ENCODE data around the gene PPP1CA.

DNA sequence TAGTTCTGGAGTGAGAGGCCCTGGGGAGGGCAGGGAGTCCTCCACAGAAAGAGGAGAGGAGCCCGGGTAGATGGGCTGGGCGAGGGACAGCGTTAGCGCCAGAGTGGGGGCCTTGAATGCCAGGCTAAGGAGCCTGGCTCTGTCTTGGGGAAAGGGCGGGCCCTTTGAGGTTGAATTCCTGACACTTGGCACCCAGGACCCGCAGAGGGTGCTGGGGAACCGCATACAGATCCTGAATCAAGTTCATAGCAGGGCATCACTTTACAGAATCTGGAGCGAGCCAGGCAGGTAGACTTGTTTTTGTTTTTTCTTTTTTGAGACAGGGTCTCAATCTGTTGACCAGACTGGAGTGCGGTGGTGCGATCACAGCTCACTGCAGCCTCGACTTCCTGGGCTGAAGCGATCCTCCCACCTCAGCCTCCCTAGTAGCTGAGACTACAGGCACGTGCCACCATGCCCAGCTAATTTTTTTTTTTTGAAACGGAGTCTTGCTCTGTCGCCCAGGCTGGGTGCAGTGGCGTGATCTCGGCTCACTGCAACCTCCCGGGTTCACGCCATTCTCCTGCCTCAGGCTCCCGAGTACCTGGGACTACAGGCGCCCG is 19.9 kb upstream of the PPP1CA start:
- TF ChIP-seq EZH2 (IDR thresholded peaks at IDR 0.05), result no peak
- TF ChIP-seq FOXP2 (optimal IDR thresholded peaks at IDR 0.05; ENCODE audit: control extremely low read depth, extremely low read length, insufficient read depth), result no peak
- no peak; the same call in 1 of the 2 replicates for TF ChIP-seq POLR2AphosphoS5 (IDR thresholded peaks at IDR 0.05; ENCODE audit: borderline replicate concordance, low read depth, low read length)
